ENCODE data around the gene AUTS2.

- no peak for TF ChIP-seq CTCF (IDR thresholded peaks at IDR 0.05; ENCODE audit: low read depth, low read length, missing input control)
- TF ChIP-seq, protein P1, sequence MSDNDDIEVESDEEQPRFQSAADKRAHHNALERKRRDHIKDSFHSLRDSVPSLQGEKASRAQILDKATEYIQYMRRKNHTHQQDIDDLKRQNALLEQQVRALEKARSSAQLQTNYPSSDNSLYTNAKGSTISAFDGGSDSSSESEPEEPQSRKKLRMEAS (IDR thresholded peaks at IDR 0.05) = no peak
- no peak for TF ChIP-seq SP1 (IDR thresholded peaks at IDR 0.05)
Measured at GRCh38 chr7:69839782-69840181, 241.5 kb downstream of the AUTS2 start.
